Esophagus muscularis mucosa (tissue), 3 donors: ENCODE measurements around the gene SOX9.

ENCODE experiments used
- EP300 ChIP-seq: sonication (generic); formaldehyde crosslinking; IDR thresholded peaks from one replicate; pipeline ENCODE4 v1.6.1; 2017; ENCODE audit warnings: antibody characterized with exemption
- POLR2A ChIP-seq: fragments of 450-650 bp; IDR thresholded peaks from one replicate; pipeline ENCODE4 v1.6.1; 2017; ENCODE audit warnings: antibody characterized with exemption, moderate library complexity, mild to moderate bottlenecking, low read depth
- POLR2AphosphoS5 ChIP-seq, 2 donors: sonication (generic); formaldehyde crosslinking; IDR thresholded peaks; one replicate each; pipeline ENCODE4 v1.6.1; 2017; ENCODE audit warnings: antibody characterized with exemption in 2 of 2

DNA sequence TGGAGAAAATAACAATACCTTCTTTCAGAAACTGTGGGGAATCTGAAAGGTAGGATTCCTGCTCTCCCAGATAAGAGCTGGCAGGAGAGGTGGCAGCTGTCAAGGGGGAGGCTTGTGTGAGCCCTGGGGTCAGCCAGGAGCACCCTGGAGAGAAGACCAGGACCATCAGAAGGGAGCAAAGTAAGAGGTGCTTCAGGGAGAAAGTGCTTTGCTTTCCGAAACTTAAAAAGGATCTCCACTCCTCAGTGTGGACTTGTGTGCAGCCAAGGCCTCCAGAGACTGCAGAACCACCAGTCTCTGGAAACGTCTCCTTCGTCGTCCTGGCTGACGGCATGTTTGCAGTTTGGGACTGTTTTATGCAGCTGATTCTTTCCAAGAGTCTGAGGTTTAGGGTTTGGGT, 13.7 kb upstream of the SOX9 start:
- TF ChIP-seq POLR2AphosphoS5 (IDR thresholded peaks at IDR 0.05) (no peak), EP300 (no peak), POLR2A (no peak)
